ENCODE data around the gene PMPCA. TPM values are rescaled to one million over a fixed set of nuclear protein-coding genes. Genes with fewer than 3 reads are reported as not detected.

The PMPCA gene
- total RNA-seq, 1 experiment from 2014 or later: 59.7 TPM

GRCh38 chr9:136451221-136451877, 40.9 kb downstream of the PMPCA start:
- DNase-seq (ENCODE audit: extremely low read depth, low read depth): no peak

GRCh38 chr9:136453326-136453725, 42.9 kb downstream of the PMPCA start:
- no peak for DNase-seq (ENCODE audit: extremely low read depth, low read depth)

- no peak for DNase-seq (ENCODE audit: extremely low read depth, low read depth)
Observed at GRCh38 chr9:136454026-136454796, 43.8 kb downstream of the PMPCA start.

GRCh38 chr9:136455043-136456002, 44.9 kb downstream of the PMPCA start:
- DNase-seq (ENCODE audit: extremely low read depth, low read depth): no peak

GRCh38 chr9:136456258-136456657, 45.8 kb downstream of the PMPCA start:
- DNase-seq (ENCODE audit: extremely low read depth, low read depth): no peak

GRCh38 chr9:136457326-136457725, 46.9 kb downstream of the PMPCA start:
- DNase-seq (ENCODE audit: extremely low read depth, low read depth): no peak

- no peak for DNase-seq (ENCODE audit: extremely low read depth, low read depth)
Observed at GRCh38 chr9:136459425-136459824, 49.0 kb downstream of the PMPCA start.

- DNase-seq (ENCODE audit: extremely low read depth, low read depth): no peak
Observed at GRCh38 chr9:136460772-136461325, 50.4 kb downstream of the PMPCA start.

GRCh38 chr9:136462664-136463063, 52.2 kb downstream of the PMPCA start:
- DNase-seq (ENCODE audit: extremely low read depth, low read depth): no peak

- DNase-seq (ENCODE audit: extremely low read depth, low read depth): no peak
Observed at GRCh38 chr9:136463578-136463977, 53.1 kb downstream of the PMPCA start.

GRCh38 chr9:136464241-136464640, 53.8 kb downstream of the PMPCA start:
- DNase-seq (ENCODE audit: extremely low read depth, low read depth): no peak

GRCh38 chr9:136465500-136466154, 55.2 kb downstream of the PMPCA start:
- no peak for DNase-seq (ENCODE audit: extremely low read depth, low read depth)

GRCh38 chr9:136466155-136466541, 55.7 kb downstream of the PMPCA start:
- DNase-seq (ENCODE audit: extremely low read depth, low read depth): no peak

- no peak for DNase-seq (ENCODE audit: extremely low read depth, low read depth)
Observed at GRCh38 chr9:136467766-136468165, 57.3 kb downstream of the PMPCA start.

GRCh38 chr9:136470356-136470755, 59.9 kb downstream of the PMPCA start:
- no peak for DNase-seq (ENCODE audit: extremely low read depth, low read depth)

- DNase-seq (ENCODE audit: extremely low read depth, low read depth): no peak
Observed at GRCh38 chr9:136470792-136471469, 60.5 kb downstream of the PMPCA start.

- no peak for DNase-seq (ENCODE audit: extremely low read depth, low read depth)
Observed at GRCh38 chr9:136471802-136472487, 61.5 kb downstream of the PMPCA start.

GRCh38 chr9:136472640-136473353, 62.3 kb downstream of the PMPCA start:
- no peak for DNase-seq (ENCODE audit: extremely low read depth, low read depth)

- DNase-seq (ENCODE audit: extremely low read depth, low read depth): no peak
Observed at GRCh38 chr9:136473354-136473721, 62.9 kb downstream of the PMPCA start.

Data from NCI-H460 (cell line).